ENCODE measurements around the gene SLC38A10.
"Not testable (repeated sequence)": the region's sequence is repeated elsewhere in the genome, so short reads cannot be mapped to it uniquely, and the experiment has no call there.

GRCh38 chr17:81227630-81228029 lies 67.5 kb downstream of the SLC38A10 start:
- not testable (repeated sequence) for TF ChIP-seq CTCF, POLR2A (IDR thresholded peaks at IDR 0.05)
